Fibroblast of villous mesenchyme (primary cell): ENCODE results near the gene ZNF76. TPM values are rescaled to one million over a fixed set of nuclear protein-coding genes. Genes with fewer than 3 reads are reported as not detected.

Source experiments
- DNase-seq: peaks from one replicate; pipeline ENCODE4 v3.0.0-alpha.2; 2010; ENCODE audit warnings: low read depth
- H3K4me3 ChIP-seq: 2 replicates; pipeline ENCODE4 v1.5.1; 2011; ENCODE audit warnings: low read depth, mild to moderate bottlenecking, low read length
- CTCF ChIP-seq: IDR thresholded peaks from 2 replicates; pipeline ENCODE4 v1.5.1; 2012; ENCODE audit warnings: low read depth, mild to moderate bottlenecking, low read length; ENCODE audit not compliant: insufficient read depth
- total RNA-seq: library from RNA; depleted of rRNA; stranded (reverse); fragments of >200 nt; gene quantifications from 2 replicates; pipeline ENCODE4 v1.2.3, GENCODE V29; 2012

ZNF76 gene
- total RNA-seq, 1 donor: 14.2 TPM

- H3K4me3 ChIP-seq: no peak overlapping the region
- no peak for DNase-seq
- TF ChIP-seq CTCF: no peak
Measured at GRCh38 chr6:35264550-35265274, 5.2 kb downstream of the ZNF76 start.

GRCh38 chr6:35265523-35265922 lies 6.0 kb downstream of the ZNF76 start:
- no peak overlapping the region for H3K4me3 ChIP-seq
- TF ChIP-seq CTCF: no peak
- no peak for DNase-seq

GRCh38 chr6:35267446-35267845 lies 7.9 kb downstream of the ZNF76 start:
- DNase-seq: no peak
- no peak for TF ChIP-seq CTCF
- H3K4me3 ChIP-seq: no peak overlapping the region

- no peak for DNase-seq
- TF ChIP-seq CTCF: no peak
- no peak overlapping the region for H3K4me3 ChIP-seq
Measured at GRCh38 chr6:35267897-35268296, 8.4 kb downstream of the ZNF76 start.

- H3K4me3 ChIP-seq: no peak overlapping the region
- DNase-seq: no peak
- no peak for TF ChIP-seq CTCF
Measured at GRCh38 chr6:35272005-35272404, 12.5 kb downstream of the ZNF76 start.

GRCh38 chr6:35273822-35274559 lies 14.5 kb downstream of the ZNF76 start:
- no peak for TF ChIP-seq CTCF
- H3K4me3 ChIP-seq: no peak overlapping the region
- peak; percentile 33 for DNase-seq

- DNase-seq: no peak
- H3K4me3 ChIP-seq: no peak overlapping the region
- no peak for TF ChIP-seq CTCF
Measured at GRCh38 chr6:35275744-35276260, 16.3 kb downstream of the ZNF76 start.
